ENCODE measurements around the gene ISCA2.

DNA sequence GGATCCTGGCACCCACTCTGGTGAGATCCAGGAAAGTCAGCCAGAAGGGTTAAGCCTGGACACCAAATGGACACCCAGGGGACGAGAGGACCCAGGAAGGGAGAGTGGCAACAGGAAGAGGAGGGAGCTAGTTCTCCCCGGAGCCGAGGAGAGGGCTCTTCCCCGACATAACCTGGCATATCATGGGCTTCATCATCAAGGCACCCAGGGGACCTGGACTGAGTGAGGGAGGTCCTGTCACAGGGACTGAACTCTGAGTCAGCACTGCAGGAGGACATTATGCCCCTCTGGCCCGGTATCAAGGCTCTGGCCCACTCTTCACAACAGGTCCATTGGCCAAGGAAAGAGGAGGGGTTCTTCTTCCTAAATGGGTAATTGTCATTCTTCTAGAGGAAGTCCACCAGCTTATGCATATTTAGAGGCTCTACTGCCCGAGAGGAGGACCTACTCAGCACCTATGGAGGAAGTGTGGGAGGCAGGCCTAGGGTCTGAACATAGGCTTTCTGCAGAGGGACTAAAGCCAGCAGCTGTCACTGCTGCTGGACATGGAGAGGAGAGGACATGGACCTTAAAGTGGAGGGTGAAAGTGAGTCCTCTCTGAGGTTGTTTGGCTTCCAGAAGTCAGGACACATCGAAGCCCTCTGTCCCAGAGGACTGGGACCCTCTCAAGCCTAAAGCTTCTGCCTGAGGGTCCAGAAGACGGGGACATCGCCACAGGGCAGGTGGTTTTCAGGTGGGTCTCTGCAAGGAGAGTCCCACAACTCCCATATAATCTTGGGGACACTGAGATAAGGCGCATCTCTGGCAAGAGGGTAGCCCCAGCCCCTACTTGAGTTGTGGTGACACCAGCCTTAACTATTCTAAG lies 18.6 kb downstream of the ISCA2 start:
- TF ChIP-seq, protein P1, sequence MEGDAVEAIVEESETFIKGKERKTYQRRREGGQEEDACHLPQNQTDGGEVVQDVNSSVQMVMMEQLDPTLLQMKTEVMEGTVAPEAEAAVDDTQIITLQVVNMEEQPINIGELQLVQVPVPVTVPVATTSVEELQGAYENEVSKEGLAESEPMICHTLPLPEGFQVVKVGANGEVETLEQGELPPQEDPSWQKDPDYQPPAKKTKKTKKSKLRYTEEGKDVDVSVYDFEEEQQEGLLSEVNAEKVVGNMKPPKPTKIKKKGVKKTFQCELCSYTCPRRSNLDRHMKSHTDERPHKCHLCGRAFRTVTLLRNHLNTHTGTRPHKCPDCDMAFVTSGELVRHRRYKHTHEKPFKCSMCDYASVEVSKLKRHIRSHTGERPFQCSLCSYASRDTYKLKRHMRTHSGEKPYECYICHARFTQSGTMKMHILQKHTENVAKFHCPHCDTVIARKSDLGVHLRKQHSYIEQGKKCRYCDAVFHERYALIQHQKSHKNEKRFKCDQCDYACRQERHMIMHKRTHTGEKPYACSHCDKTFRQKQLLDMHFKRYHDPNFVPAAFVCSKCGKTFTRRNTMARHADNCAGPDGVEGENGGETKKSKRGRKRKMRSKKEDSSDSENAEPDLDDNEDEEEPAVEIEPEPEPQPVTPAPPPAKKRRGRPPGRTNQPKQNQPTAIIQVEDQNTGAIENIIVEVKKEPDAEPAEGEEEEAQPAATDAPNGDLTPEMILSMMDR (IDR thresholded peaks at IDR 0.05) = no peak
- TF ChIP-seq POLR2A (IDR thresholded peaks at IDR 0.05) (no peak), POLR2AphosphoS5 (IDR thresholded peaks at IDR 0.05; ENCODE audit: insufficient read depth in 1 of 2, low read depth in 1 of 2) (no peak)

All from vagina (tissue), 2 donors.